ENCODE measurements around the gene MCRIP2.

GRCh38 chr16:617855-618254 lies 23.8 kb upstream of the MCRIP2 start:
- TF ChIP-seq CTCF (IDR thresholded peaks at IDR 0.05; ENCODE audit: low read length) (no peak), EZH2 (optimal IDR thresholded peaks at IDR 0.05; ENCODE audit: low read depth, low read length) (no peak)
